K562 (cell line): ENCODE data around the gene EDDM13. TPM values are rescaled to one million over a fixed set of nuclear protein-coding genes. Genes with fewer than 3 reads are reported as not detected.

Source experiments
- CAMTA2 ChIP-seq: fragments of 250-450 bp; sonication (Bioruptor Pico); conservative IDR thresholded peaks from 2 replicates; pipeline ENCODE4 v1.5.1; 2022
- CEBPZ ChIP-seq: fragments of 150-350 bp; IDR thresholded peaks from 2 replicates; pipeline ENCODE4 v1.6.1; 2014; ENCODE audit warnings: low read depth, mild to moderate bottlenecking, low read length, borderline replicate concordance
- CREM ChIP-seq: IDR thresholded peaks from 2 replicates; pipeline ENCODE4 v1.6.1; 2014; ENCODE audit warnings: antibody characterized with exemption, low read depth
- EHMT2 ChIP-seq: fragments of 450-650 bp; IDR thresholded peaks from 2 replicates; pipeline ENCODE4 v1.6.1; 2018; ENCODE audit warnings: antibody characterized with exemption
- ELF1 ChIP-seq: fragments of 200-800 bp; sonication (Bioruptor generic); IDR thresholded peaks from 2 replicates; pipeline ENCODE4 v1.6.1; 2016; ENCODE audit warnings: missing genetic modification characterization, missing compliant biosample characterization
- GABPB1 ChIP-seq: sonication (generic); formaldehyde crosslinking; IDR thresholded peaks from 2 replicates; pipeline ENCODE4 v1.8.0; 2022; ENCODE audit warnings: mild to moderate bottlenecking, missing genetic modification reagents
- IFI16 ChIP-seq: fragments of 250-450 bp; sonication (Bioruptor Pico); IDR thresholded peaks from 2 replicates; pipeline ENCODE4 v2.1.2; 2022; ENCODE audit warnings: mild to moderate bottlenecking, inconsistent platforms
- KLF16 ChIP-seq: IDR thresholded peaks from 2 replicates; pipeline ENCODE4 v1.6.1; 2016; ENCODE audit warnings: antibody characterized with exemption
- RAD21 ChIP-seq, 2 experiments: fragments of 250-450 bp in 1 of 2; fragments of 450-650 bp in 1 of 2; sonication (Bioruptor Pico) in 1 of 2; formaldehyde crosslinking in 1 of 2; IDR thresholded peaks in 1 of 2; conservative IDR thresholded peaks in 1 of 2; 2 replicates each; pipeline versions ENCODE4 v1.4.0 to v1.8.0; 2020 to 2022; ENCODE audit warnings: mild to moderate bottlenecking in 2 of 2, moderate library complexity in 1 of 2
- SAFB2 ChIP-seq: fragments of 200-400 bp; formaldehyde crosslinking; IDR thresholded peaks from 2 replicates; pipeline ENCODE4 v1.6.1; 2018; ENCODE audit warnings: borderline replicate concordance, low read length, low read depth, moderate library complexity; ENCODE audit not compliant: severe bottlenecking
- SMAD3 ChIP-seq: fragments of 450-650 bp; formaldehyde crosslinking; conservative IDR thresholded peaks from 2 replicates; pipeline ENCODE4 v1.4.0; 2020; ENCODE audit warnings: mild to moderate bottlenecking
- U2AF1 ChIP-seq: fragments of 200-400 bp; formaldehyde crosslinking; optimal IDR thresholded peaks from 2 replicates; pipeline ENCODE3; 2017; ENCODE audit warnings: mild to moderate bottlenecking, low read depth, low read length, moderate library complexity
- WHSC1 ChIP-seq: IDR thresholded peaks from one replicate; pipeline ENCODE4 v1.6.1; 2012; ENCODE audit warnings: low read length, control low read depth, inconsistent platforms
- ZC3H4 ChIP-seq: sonication (generic); formaldehyde crosslinking; IDR thresholded peaks from 2 replicates; pipeline ENCODE4 v1.9.0; 2021; ENCODE audit warnings: missing genetic modification reagents, borderline replicate concordance
- ZNF146 ChIP-seq: IDR thresholded peaks from one replicate; pipeline ENCODE4 v1.6.1; 2018; ENCODE audit warnings: missing compliant biosample characterization; ENCODE audit not compliant: unreplicated experiment
- ZNF24 ChIP-seq: fragments of 450-650 bp; IDR thresholded peaks from 2 replicates; pipeline ENCODE4 v1.6.1; 2016
- ZNF589 ChIP-seq: fragments of 200-800 bp; sonication (Bioruptor generic); IDR thresholded peaks from 2 replicates; pipeline ENCODE4 v1.6.1; 2016; ENCODE audit warnings: low read depth, missing genetic modification characterization, missing compliant biosample characterization
- polyA plus RNA-seq, 8 experiments: library from polyadenylated mRNA; depleted of rRNA in 4 of 8; stranded (reverse) in 5 of 8; unstranded in 3 of 8; fragments of >200 nt; fragmentation: Nextera tagmentation in 2 of 8; fragmentation: Illumina TruSeq in 1 of 8; extraction: Ambion mirVana in 2 of 8; extraction: Trizol in 1 of 8; gene quantifications; 2 replicates each; pipeline versions ENCODE4 v1.2.1 to v1.2.3, GENCODE V29; 2011 to 2014; ENCODE audit warnings: inconsistent platforms in 1 of 8, missing spikeins in 1 of 8
- total RNA-seq, 7 experiments: library from RNA; depleted of rRNA in 6 of 7; stranded (reverse); fragments of >200 nt in 6 of 7; fragmentation: Illumina TruSeq in 2 of 7; extraction: Trizol in 2 of 7; gene quantifications; 2 replicates each; pipeline versions ENCODE4 v1.2.1 to v1.2.3, GENCODE V29; 2011 to 2021; ENCODE audit warnings: low replicate concordance in 1 of 7
- TF ChIP-seq, protein P1 (sequence below): fragments of 250-450 bp; sonication (Bioruptor Pico); IDR thresholded peaks from 2 replicates; pipeline ENCODE4 v1.4.0; 2020; ENCODE audit warnings: mild to moderate bottlenecking, moderate library complexity, borderline replicate concordance
- TF ChIP-seq, protein P2 (sequence below), 2 experiments: fragments of 450-650 bp; IDR thresholded peaks; 2 replicates each; pipeline ENCODE4 v1.6.1; 2016
- TF ChIP-seq, protein P3 (sequence below): fragments of 450-650 bp; formaldehyde crosslinking; IDR thresholded peaks from 2 replicates; pipeline ENCODE4 v1.4.0; 2020; ENCODE audit warnings: mild to moderate bottlenecking

The EDDM13 gene
- total and polyA plus RNA-seq, 9 of the 15 experiments (the other 6 are each of a cell fraction or from before 2014, with no cell fraction given), result 2.0 to 7.7 (median 4.1) TPM

GRCh38 chr19:56321254-56321988 is 48.9 kb downstream of the EDDM13 start (continued):
- TF ChIP-seq, protein P1, sequence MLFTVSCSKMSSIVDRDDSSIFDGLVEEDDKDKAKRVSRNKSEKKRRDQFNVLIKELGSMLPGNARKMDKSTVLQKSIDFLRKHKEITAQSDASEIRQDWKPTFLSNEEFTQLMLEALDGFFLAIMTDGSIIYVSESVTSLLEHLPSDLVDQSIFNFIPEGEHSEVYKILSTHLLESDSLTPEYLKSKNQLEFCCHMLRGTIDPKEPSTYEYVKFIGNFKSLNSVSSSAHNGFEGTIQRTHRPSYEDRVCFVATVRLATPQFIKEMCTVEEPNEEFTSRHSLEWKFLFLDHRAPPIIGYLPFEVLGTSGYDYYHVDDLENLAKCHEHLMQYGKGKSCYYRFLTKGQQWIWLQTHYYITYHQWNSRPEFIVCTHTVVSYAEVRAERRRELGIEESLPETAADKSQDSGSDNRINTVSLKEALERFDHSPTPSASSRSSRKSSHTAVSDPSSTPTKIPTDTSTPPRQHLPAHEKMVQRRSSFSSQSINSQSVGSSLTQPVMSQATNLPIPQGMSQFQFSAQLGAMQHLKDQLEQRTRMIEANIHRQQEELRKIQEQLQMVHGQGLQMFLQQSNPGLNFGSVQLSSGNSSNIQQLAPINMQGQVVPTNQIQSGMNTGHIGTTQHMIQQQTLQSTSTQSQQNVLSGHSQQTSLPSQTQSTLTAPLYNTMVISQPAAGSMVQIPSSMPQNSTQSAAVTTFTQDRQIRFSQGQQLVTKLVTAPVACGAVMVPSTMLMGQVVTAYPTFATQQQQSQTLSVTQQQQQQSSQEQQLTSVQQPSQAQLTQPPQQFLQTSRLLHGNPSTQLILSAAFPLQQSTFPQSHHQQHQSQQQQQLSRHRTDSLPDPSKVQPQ (CRISPR knock-in tag), result no peak
- TF ChIP-seq KLF16 (0 out of 2 replicates have a peak, but pooled peaks have one; percentile 26), CEBPZ (no peak), ZC3H4 (CRISPR knock-in tag) (no peak), EHMT2 (no peak), SAFB2 (no peak), WHSC1 (no peak), ZNF589 (CRISPR knock-in tag) (no peak), GABPB1 (CRISPR knock-in tag) (no peak), U2AF1 (no peak), CREM (peak; percentile 29; the same call in 1 of the 2 replicates), ZNF24 (no peak), ZNF146 (CRISPR knock-in tag) (no peak), CAMTA2 (CRISPR knock-in tag) (no peak), SMAD3 (no peak), RAD21 (CRISPR knock-in tag; conservative IDR thresholded peaks at IDR 0.05 in 1 of 2, IDR thresholded peaks at IDR 0.05 in 1 of 2) (no peak; a peak in 1 of 4 replicates), ELF1 (tag) (no peak), IFI16 (CRISPR knock-in tag) (no peak)
- TF ChIP-seq, protein P2, sequence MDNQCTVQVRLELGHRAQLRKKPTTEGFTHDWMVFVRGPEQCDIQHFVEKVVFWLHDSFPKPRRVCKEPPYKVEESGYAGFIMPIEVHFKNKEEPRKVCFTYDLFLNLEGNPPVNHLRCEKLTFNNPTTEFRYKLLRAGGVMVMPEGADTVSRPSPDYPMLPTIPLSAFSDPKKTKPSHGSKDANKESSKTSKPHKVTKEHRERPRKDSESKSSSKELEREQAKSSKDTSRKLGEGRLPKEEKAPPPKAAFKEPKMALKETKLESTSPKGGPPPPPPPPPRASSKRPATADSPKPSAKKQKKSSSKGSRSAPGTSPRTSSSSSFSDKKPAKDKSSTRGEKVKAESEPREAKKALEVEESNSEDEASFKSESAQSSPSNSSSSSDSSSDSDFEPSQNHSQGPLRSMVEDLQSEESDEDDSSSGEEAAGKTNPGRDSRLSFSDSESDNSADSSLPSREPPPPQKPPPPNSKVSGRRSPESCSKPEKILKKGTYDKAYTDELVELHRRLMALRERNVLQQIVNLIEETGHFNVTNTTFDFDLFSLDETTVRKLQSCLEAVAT (IDR thresholded peaks at IDR 0.05), result no peak
- TF ChIP-seq, protein P3, sequence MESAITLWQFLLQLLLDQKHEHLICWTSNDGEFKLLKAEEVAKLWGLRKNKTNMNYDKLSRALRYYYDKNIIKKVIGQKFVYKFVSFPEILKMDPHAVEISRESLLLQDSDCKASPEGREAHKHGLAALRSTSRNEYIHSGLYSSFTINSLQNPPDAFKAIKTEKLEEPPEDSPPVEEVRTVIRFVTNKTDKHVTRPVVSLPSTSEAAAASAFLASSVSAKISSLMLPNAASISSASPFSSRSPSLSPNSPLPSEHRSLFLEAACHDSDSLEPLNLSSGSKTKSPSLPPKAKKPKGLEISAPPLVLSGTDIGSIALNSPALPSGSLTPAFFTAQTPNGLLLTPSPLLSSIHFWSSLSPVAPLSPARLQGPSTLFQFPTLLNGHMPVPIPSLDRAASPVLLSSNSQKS, result no peak
